ENCODE measurements around the gene TOGARAM2.

The TOGARAM2 gene

DNA sequence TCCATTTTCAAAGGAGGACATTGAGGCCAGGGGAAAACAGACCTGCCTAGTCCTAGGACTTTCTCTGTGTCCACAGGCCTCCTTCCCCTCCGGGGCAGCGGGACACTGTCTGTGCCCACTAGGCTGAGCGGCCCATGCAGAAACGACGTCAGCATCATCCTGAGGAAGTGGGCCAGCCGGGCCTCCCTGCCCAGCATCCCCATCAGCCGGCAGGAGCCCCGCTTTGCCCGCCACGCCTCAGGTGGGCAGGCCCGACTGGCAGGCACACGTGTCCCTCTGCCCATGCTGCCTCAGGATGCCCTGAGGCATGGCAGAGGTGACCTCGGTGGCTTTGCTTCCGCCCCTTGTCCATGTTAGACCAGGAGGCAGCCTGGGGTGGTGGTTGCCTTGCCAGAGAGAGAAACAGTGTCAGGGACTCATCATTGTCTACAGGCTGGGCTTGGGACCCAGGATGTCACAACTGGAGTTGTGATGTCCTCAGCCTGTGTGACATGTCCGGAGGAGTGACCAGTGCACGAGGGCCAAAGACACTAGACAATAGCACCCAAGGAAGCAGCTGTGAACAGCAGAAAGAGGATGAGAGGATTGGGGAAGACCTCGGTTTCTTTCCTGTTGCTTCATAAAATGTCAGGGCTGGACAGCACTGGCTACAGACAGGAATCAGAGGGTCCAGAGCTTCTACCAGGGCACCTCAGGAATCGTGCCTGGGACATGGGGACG lies 36.8 kb downstream of the TOGARAM2 start:
- DNase-seq (ENCODE audit: low read depth in 2 of 2): no peak

DNA sequence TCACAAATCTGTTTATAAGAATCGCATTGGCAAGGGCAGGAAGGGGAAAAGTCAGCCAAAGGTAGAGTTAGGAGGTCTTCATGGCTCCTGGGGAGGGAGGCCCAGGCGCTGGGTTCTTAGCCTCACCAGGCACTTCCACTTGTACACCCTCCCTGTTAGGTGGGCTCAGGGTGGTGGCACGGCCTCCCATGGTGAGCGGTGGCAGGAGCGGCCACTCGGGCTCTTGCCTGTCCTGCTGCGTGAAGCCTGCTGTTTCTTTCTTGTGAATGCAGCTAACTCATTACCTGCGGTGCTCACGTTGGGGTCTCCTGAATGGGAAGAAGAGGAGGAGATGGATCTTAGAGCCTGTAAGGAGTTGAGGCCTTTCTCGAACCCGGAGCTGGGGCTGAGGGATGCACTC lies 40.8 kb downstream of the TOGARAM2 start:
- DNase-seq (ENCODE audit: low read depth in 2 of 2): no peak

GRCh38 chr2:29022679-29023078 lies 41.6 kb downstream of the TOGARAM2 start:
- DNase-seq (ENCODE audit: low read depth in 2 of 2): no peak

DNA sequence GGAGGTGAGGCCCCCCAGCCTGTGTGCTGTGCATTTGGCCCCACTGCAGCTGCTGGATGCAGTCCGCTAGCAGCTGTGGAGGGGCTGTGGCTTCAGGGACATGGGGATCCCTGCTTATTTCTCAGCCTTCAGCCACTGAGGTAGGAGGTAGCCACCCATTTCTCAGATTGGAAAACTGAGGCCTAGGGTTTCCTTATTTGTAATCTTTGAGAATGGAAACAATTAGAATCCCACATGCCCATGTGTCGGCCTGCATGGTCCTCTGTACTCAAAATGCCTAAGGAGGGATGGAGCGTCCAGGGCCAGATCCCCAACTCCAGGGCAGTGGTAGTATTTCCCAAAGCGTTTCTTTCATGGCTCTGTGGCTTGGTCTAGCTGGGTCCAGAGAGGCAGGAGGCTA lies 42.1 kb downstream of the TOGARAM2 start:
- DNase-seq (ENCODE audit: low read depth in 2 of 2): no peak

DNA sequence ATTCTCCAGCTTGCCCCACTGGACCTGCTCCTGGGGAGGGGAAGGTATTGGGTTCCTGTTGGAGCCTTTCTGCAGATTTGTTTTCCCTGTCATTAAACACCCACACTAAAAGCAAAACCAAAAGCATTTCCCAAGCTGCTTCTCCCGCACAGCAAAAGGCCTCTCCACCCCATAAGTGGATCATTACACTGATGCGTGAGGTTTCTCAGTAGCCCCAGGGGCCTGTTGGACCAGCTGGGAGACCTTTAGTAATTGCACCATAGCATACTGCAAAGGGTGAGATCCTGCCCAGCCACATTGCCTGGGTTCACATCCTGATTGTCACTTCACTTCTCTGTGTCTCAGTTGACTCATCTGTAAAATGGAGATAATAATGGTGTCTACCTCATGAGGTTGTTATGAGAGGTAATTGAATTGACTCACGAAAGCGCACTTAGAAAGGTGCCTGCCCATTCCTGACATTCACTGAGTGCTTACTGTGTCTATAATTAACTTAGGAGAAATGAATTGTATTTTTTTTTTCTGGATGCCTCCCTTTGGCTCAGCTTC lies 43.9 kb downstream of the TOGARAM2 start:
- DNase-seq (ENCODE audit: low read depth in 2 of 2): no peak

GRCh38 chr2:29025711-29026110 lies 44.6 kb downstream of the TOGARAM2 start:
- DNase-seq (ENCODE audit: low read depth in 2 of 2): no peak

GRCh38 chr2:29031046-29031445 lies 49.9 kb downstream of the TOGARAM2 start:
- no peak for DNase-seq (ENCODE audit: low read depth in 2 of 2)

- no peak for DNase-seq (ENCODE audit: low read depth in 2 of 2)
Observed at GRCh38 chr2:29032189-29032588, 51.1 kb downstream of the TOGARAM2 start.

- no peak for DNase-seq (ENCODE audit: low read depth in 2 of 2)
Observed at GRCh38 chr2:29033172-29033571, 52.1 kb downstream of the TOGARAM2 start.

DNA sequence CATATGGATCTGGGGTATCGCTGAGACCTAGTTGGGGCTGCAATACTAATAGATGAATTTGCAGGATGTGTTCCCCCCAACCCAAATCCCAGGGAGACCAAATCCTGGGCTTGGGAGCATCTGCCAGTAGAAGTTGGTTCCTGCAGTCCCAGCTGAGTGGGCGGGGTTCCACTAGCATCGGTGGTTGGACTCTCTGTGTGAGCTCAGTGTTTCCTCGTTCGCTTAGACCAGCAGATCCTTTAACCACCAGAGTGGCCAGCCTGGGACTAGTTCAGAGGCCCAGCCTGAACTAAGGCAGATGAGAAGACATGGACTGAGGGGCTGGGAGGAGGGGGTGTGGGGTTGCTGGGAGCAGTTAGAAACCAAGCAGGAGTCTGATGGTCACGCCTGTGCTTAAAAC lies 52.6 kb downstream of the TOGARAM2 start:
- DNase-seq (ENCODE audit: low read depth in 2 of 2): no peak

DNA sequence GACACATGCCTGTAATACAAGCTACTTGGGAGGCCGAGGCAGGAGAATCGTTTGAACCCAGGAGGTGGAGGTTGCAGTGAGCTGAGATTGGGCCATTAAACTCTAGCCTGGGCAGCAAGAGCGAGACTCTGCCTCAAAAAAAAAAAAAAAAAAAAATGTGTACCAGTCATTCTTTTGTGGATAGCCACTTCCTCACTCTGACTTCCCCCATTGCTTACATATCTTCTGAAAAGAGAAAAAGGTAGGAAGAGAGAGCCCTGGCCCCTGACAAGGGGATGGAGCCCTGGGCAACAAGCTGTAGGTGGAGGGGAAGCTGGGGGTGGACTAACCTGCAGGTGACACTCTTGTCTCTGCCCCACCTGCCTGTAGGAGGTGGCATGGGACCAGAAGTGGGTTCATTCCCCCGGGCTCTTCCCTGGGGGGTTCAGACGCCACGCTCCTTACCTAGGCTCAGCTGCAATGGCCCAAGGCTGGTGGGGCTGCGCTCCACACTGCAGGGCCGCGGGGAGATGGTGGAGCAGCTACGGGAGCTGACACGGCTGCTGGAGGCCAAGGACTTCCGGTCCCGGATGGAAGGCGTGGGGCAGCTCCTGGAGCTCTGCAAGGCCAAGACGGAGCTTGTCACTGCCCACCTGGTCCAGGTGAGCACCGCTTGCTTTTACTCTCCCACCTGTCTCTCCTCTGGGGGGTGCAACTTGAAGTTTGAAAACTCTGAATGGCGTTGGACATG lies 54.1 kb downstream of the TOGARAM2 start:
- DNase-seq (ENCODE audit: low read depth in 2 of 2): no peak

- no peak for DNase-seq (ENCODE audit: low read depth in 2 of 2)
Observed at GRCh38 chr2:29039718-29040480, 58.8 kb downstream of the TOGARAM2 start.

- no peak for DNase-seq (ENCODE audit: low read depth in 2 of 2)
Observed at GRCh38 chr2:29040552-29040951, 59.5 kb downstream of the TOGARAM2 start.

- no peak for DNase-seq (ENCODE audit: low read depth in 2 of 2)
Observed at GRCh38 chr2:29041161-29041660, 60.1 kb downstream of the TOGARAM2 start.

- DNase-seq (ENCODE audit: low read depth in 2 of 2): no peak
Observed at GRCh38 chr2:29042561-29043075, 61.5 kb downstream of the TOGARAM2 start.

- DNase-seq (ENCODE audit: low read depth in 2 of 2): no peak
Observed at GRCh38 chr2:29044459-29044858, 63.4 kb downstream of the TOGARAM2 start.

DNA sequence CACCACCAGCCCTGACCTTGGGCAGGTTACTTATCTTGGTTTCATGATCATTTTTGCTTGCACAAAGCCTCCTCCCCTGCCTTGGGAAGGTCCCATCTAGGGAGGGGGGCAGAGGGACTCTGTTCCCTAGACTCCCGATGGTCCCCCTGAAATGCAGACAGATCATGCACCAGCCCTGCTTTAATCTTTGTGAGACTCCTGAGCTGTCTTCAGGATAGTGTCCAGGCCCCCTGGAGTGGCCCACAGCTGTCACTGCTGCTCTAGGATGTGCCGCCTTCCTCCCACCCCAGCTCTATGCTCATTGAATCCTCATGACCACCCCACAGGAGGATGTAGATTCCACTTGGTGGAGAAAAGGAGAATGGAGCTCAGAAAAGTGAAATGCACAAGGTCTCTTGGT lies 65.2 kb downstream of the TOGARAM2 start:
- DNase-seq (ENCODE audit: low read depth in 2 of 2): no peak

GRCh38 chr2:29047083-29047845 lies 66.2 kb downstream of the TOGARAM2 start:
- DNase-seq (ENCODE audit: low read depth in 2 of 2): no peak

- DNase-seq (ENCODE audit: low read depth in 2 of 2): no peak
Observed at GRCh38 chr2:29050591-29050990, 69.5 kb downstream of the TOGARAM2 start.

DNA sequence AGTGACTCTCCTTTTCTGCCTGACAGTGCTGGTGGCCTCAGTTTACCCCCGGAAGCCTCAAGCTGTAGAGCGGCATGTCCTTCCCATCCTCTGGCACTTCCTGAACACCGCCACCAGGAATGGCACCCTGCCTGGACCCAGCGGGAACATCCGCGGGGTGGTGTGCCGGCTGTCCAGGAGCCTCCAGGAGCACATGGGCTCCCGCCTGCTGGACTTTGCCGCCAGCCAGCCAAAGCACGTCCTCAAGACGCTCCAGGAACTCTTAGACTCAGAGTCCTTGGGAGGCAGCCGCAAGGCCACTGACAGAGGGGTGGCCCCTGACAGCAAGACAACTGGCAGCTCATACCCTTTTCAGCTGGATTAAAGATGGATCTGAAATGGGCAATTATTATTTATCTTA lies 70.6 kb downstream of the TOGARAM2 start:
- no peak for DNase-seq (ENCODE audit: low read depth in 2 of 2)

- no peak for DNase-seq (ENCODE audit: low read depth in 2 of 2)
Observed at GRCh38 chr2:29052807-29053206, 71.7 kb downstream of the TOGARAM2 start.
